H1 (cell line): ENCODE data around the gene KIF23.

ENCODE experiments used
- CHD2 ChIP-seq: IDR thresholded peaks from 2 replicates; pipeline ENCODE4 v1.6.1; 2012; ENCODE audit warnings: low read length, improper control_type of control experiment
- EZH2 ChIP-seq: fragments of 200-600 bp; sonication (generic); IDR thresholded peaks from 2 replicates; pipeline ENCODE4 v1.7.1; 2012; ENCODE audit warnings: low read depth, mild to moderate bottlenecking, moderate library complexity, low read length, inconsistent platforms; ENCODE audit not compliant: severe bottlenecking
- GABPA ChIP-seq: IDR thresholded peaks from 2 replicates; pipeline ENCODE4 v1.6.1; 2011; ENCODE audit warnings: mild to moderate bottlenecking, low read length, moderate library complexity, borderline replicate concordance; ENCODE audit not compliant: insufficient read depth
- GTF2F1 ChIP-seq: IDR thresholded peaks from 2 replicates; pipeline ENCODE4 v1.6.1; 2012; ENCODE audit warnings: low read depth, low read length, improper control_type of control experiment, borderline replicate concordance
- JUND ChIP-seq: IDR thresholded peaks from 2 replicates; pipeline ENCODE4 v1.6.1; 2011; ENCODE audit warnings: mild to moderate bottlenecking, improper control_type of control experiment, low read length
- KDM1A ChIP-seq: fragments of 200-600, 300-600 bp; sonication (generic); IDR thresholded peaks from 2 replicates; pipeline ENCODE4 v1.7.1; 2016; ENCODE audit warnings: mild to moderate bottlenecking, low read length, borderline replicate concordance
- PHF8 ChIP-seq: fragments of 200-600 bp; sonication (generic); conservative IDR thresholded peaks from 2 replicates; pipeline ENCODE4 v1.7.1; 2012; ENCODE audit warnings: low read depth, mild to moderate bottlenecking, inconsistent platforms, low read length, moderate library complexity
- RAD21 ChIP-seq, 2 experiments: IDR thresholded peaks in 1 of 2; conservative IDR thresholded peaks in 1 of 2; 2 replicates each; pipeline ENCODE4 v1.6.1; 2011; ENCODE audit warnings: low read depth in 2 of 2, low read length in 2 of 2, improper control_type of control experiment in 1 of 2, inconsistent platforms in 1 of 2, mild to moderate bottlenecking in 1 of 2, moderate library complexity in 1 of 2
- SIN3A ChIP-seq, 2 experiments: IDR thresholded peaks in 1 of 2; conservative IDR thresholded peaks in 1 of 2; 2 replicates each; pipeline ENCODE4 v1.6.1; 2011 to 2012; ENCODE audit warnings: low read length in 2 of 2, improper control_type of control experiment in 1 of 2, low read depth in 1 of 2, mild to moderate bottlenecking in 1 of 2
- SP2 ChIP-seq: IDR thresholded peaks from 2 replicates; pipeline ENCODE4 v1.6.1; 2012; ENCODE audit warnings: mild to moderate bottlenecking, low read length, inconsistent platforms
- SRF ChIP-seq: IDR thresholded peaks from 2 replicates; pipeline ENCODE4 v1.6.1; 2011; ENCODE audit warnings: mild to moderate bottlenecking, low read depth, low read length, moderate library complexity
- SUZ12 ChIP-seq: fragments of 200-600 bp; sonication (generic); IDR thresholded peaks from 2 replicates; pipeline ENCODE4 v1.6.1; 2012; ENCODE audit warnings: mild to moderate bottlenecking, inconsistent platforms, low read length, moderate library complexity, mixed read lengths
- TF ChIP-seq, protein P1 (sequence below), 3 experiments: IDR thresholded peaks; 1 replicate in 2 of 3; 2 replicates in 1 of 3; pipeline versions ENCODE4 v1.5.1 to v1.6.1; 2011; ENCODE audit warnings: low read length in 3 of 3, mild to moderate bottlenecking in 3 of 3, inconsistent platforms in 2 of 3, low read depth in 1 of 3, moderate library complexity in 1 of 3; ENCODE audit not compliant: insufficient read depth in 1 of 3; ENCODE audit errors: control extremely low read depth in 1 of 3

DNA sequence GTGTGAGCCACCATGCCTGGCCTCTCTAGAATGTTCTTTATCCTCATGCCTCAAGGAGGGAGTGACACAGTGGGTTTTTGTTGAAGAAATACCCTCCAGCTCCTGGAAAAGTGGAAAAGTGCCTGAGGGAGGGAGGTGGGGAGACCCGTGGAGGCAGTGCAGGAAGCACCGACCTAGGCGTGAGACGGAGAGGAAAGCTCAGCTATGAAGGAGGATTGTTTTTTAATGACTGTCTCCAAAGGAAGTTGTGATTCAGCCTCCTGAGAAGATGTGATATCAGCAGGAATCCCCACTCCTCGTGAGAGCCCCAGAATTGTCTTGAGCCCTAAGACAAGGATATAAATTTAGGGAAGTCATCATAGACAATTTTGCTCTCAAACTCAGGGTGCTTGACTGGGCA lies 60.1 kb downstream of the KIF23 start:
- TF ChIP-seq, protein P1, sequence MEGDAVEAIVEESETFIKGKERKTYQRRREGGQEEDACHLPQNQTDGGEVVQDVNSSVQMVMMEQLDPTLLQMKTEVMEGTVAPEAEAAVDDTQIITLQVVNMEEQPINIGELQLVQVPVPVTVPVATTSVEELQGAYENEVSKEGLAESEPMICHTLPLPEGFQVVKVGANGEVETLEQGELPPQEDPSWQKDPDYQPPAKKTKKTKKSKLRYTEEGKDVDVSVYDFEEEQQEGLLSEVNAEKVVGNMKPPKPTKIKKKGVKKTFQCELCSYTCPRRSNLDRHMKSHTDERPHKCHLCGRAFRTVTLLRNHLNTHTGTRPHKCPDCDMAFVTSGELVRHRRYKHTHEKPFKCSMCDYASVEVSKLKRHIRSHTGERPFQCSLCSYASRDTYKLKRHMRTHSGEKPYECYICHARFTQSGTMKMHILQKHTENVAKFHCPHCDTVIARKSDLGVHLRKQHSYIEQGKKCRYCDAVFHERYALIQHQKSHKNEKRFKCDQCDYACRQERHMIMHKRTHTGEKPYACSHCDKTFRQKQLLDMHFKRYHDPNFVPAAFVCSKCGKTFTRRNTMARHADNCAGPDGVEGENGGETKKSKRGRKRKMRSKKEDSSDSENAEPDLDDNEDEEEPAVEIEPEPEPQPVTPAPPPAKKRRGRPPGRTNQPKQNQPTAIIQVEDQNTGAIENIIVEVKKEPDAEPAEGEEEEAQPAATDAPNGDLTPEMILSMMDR (IDR thresholded peaks at IDR 0.05; ENCODE audit: control extremely low read depth in 1 of 3, insufficient read depth in 1 of 3, low read depth in 1 of 3, low read length in 3 of 3): no peak
- TF ChIP-seq RAD21 (IDR thresholded peaks at IDR 0.05 in 1 of 2, conservative IDR thresholded peaks at IDR 0.05 in 1 of 2; ENCODE audit: low read depth in 2 of 2, low read length in 2 of 2) (no peak), JUND (no peak), GTF2F1 (no peak), EZH2 (no peak), CHD2 (no peak), SP2 (no peak), GABPA (no peak), SIN3A (conservative IDR thresholded peaks at IDR 0.05 in 1 of 2, IDR thresholded peaks at IDR 0.05 in 1 of 2; ENCODE audit: low read depth in 1 of 2, low read length in 2 of 2) (no peak), KDM1A (no peak), SUZ12 (no peak), PHF8 (no peak), SRF (no peak)
